ENCODE measurements around the gene FRS2.

DNA sequence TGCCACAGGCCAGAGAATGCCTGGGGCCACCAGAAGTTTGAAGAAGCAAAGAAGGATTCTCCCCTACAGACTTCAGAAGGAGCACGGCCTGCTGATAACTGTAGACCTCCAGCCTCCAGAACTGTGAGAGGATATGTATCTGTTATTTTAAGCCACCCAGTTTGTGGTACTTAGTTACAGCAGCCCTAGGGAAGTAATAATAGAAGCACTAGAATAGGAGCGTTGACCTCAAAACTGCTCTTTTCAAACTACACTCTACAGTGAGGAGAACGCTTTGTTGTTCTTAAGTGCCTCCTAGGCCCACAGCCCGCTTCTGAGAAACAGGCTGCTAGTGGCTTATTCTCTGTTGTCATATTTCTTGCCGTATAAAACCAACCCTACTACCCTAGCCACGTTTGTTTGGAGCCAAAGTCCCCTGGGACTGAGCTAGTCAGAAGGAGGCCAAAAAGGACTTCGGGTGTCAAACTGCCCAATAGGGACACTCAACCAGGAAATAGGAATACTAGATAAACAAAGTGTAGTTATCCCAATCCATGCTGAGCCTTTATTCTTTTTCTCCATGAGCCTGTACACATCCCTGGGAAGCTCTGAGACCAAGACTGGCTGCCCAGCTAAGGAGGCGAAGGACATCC is 38.5 kb upstream of the FRS2 start:
- TF ChIP-seq, protein P1, sequence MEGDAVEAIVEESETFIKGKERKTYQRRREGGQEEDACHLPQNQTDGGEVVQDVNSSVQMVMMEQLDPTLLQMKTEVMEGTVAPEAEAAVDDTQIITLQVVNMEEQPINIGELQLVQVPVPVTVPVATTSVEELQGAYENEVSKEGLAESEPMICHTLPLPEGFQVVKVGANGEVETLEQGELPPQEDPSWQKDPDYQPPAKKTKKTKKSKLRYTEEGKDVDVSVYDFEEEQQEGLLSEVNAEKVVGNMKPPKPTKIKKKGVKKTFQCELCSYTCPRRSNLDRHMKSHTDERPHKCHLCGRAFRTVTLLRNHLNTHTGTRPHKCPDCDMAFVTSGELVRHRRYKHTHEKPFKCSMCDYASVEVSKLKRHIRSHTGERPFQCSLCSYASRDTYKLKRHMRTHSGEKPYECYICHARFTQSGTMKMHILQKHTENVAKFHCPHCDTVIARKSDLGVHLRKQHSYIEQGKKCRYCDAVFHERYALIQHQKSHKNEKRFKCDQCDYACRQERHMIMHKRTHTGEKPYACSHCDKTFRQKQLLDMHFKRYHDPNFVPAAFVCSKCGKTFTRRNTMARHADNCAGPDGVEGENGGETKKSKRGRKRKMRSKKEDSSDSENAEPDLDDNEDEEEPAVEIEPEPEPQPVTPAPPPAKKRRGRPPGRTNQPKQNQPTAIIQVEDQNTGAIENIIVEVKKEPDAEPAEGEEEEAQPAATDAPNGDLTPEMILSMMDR (IDR thresholded peaks at IDR 0.05): no peak
- TF ChIP-seq EP300 (IDR thresholded peaks at IDR 0.05) (no peak), POLR2A (IDR thresholded peaks at IDR 0.05) (no peak), POLR2AphosphoS5 (IDR thresholded peaks at IDR 0.05) (no peak)
